H9 (cell line): ENCODE results near the gene TSPAN9. TPM values are rescaled to one million over a fixed set of nuclear protein-coding genes. Genes with fewer than 3 reads are reported as not detected.

Experiments used
- DNase-seq: peaks from one replicate; pipeline ENCODE4 v3.0.0-alpha.2; 2017
- H2AFZ ChIP-seq: one replicate; pipeline ENCODE4 v1.6.1; 2013; ENCODE audit warnings: mild to moderate bottlenecking, low read length, control low read depth, moderate library complexity
- H2AK5ac ChIP-seq: 2 replicates; pipeline ENCODE4 v1.6.1; 2013; ENCODE audit warnings: low read length, control low read depth, mixed read lengths; ENCODE audit not compliant: insufficient read length
- H2BK120ac ChIP-seq: one replicate; pipeline ENCODE4 v1.6.1; 2013; ENCODE audit warnings: low read depth, mild to moderate bottlenecking, low read length, control low read depth, inconsistent platforms; ENCODE audit not compliant: poor library complexity, severe bottlenecking
- H2BK12ac ChIP-seq: 2 replicates; pipeline ENCODE4 v1.6.1; 2013; ENCODE audit warnings: low read length, control low read depth, mixed read lengths, low read depth; ENCODE audit not compliant: insufficient read length
- H2BK15ac ChIP-seq: 2 replicates; pipeline ENCODE4 v1.6.1; 2013; ENCODE audit warnings: low read depth, low read length, control low read depth
- H2BK20ac ChIP-seq: one replicate; pipeline ENCODE4 v1.6.1; 2013; ENCODE audit warnings: low read depth, mild to moderate bottlenecking, low read length, control low read depth, inconsistent platforms; ENCODE audit not compliant: poor library complexity, severe bottlenecking
- H2BK5ac ChIP-seq: 2 replicates; pipeline ENCODE4 v1.6.1; 2013; ENCODE audit warnings: low read length, control low read depth, mixed read lengths; ENCODE audit not compliant: insufficient read length
- H3K14ac ChIP-seq: 2 replicates; pipeline ENCODE4 v1.6.1; 2013; ENCODE audit warnings: low read length, control low read depth; ENCODE audit not compliant: insufficient read depth
- H3K18ac ChIP-seq: 2 replicates; pipeline ENCODE4 v1.6.1; 2013; ENCODE audit warnings: low read depth, mild to moderate bottlenecking, mixed read lengths, low read length, control low read depth; ENCODE audit not compliant: insufficient read length
- H3K23ac ChIP-seq: 2 replicates; pipeline ENCODE4 v1.6.1; 2013; ENCODE audit warnings: low read length, control low read depth, mixed read lengths, low read depth; ENCODE audit not compliant: insufficient read length
- H3K23me2 ChIP-seq: 2 replicates; pipeline ENCODE4 v1.6.1; 2013; ENCODE audit warnings: low read depth, mild to moderate bottlenecking, mixed read lengths, low read length, control low read depth; ENCODE audit not compliant: insufficient read length, poor library complexity, severe bottlenecking
- H3K27ac ChIP-seq: 2 replicates; pipeline ENCODE4 v1.5.1; 2013; ENCODE audit warnings: low read length, control low read depth, mixed read lengths, low read depth; ENCODE audit not compliant: insufficient read length
- H3K27me3 ChIP-seq: 2 replicates; pipeline ENCODE4 v1.6.1; 2013; ENCODE audit warnings: low read length, control low read depth, inconsistent platforms; ENCODE audit not compliant: insufficient read depth
- H3K4ac ChIP-seq: 2 replicates; pipeline ENCODE4 v1.6.1; 2013; ENCODE audit warnings: low read depth, mild to moderate bottlenecking, control low read depth, inconsistent platforms, low read length, moderate library complexity
- H3K4me1 ChIP-seq: 2 replicates; pipeline ENCODE4 v1.6.1; 2013; ENCODE audit warnings: low read length, control low read depth, inconsistent platforms; ENCODE audit not compliant: insufficient read depth
- H3K4me2 ChIP-seq: 2 replicates; pipeline ENCODE4 v1.6.1; 2013; ENCODE audit warnings: low read length, control low read depth, mixed read lengths; ENCODE audit not compliant: insufficient read length, insufficient read depth
- H3K56ac ChIP-seq: 2 replicates; pipeline ENCODE4 v1.6.1; 2013; ENCODE audit warnings: low read depth, mild to moderate bottlenecking, mixed read lengths, low read length, control low read depth; ENCODE audit not compliant: insufficient read length
- H3K79me1 ChIP-seq: 2 replicates; pipeline ENCODE4 v1.6.1; 2013; ENCODE audit warnings: low read depth, mild to moderate bottlenecking, moderate library complexity, low read length, control low read depth, inconsistent platforms; ENCODE audit not compliant: insufficient read depth, poor library complexity, severe bottlenecking
- H3K79me2 ChIP-seq: 2 replicates; pipeline ENCODE4 v1.6.1; 2013; ENCODE audit warnings: low read length, control low read depth, inconsistent platforms; ENCODE audit not compliant: insufficient read depth
- H3K9ac ChIP-seq: 2 replicates; pipeline ENCODE4 v1.6.1; 2013; ENCODE audit warnings: low read length, control low read depth, mixed read lengths; ENCODE audit not compliant: insufficient read length; ENCODE audit errors: extremely low read depth
- H3K9me3 ChIP-seq: one replicate; pipeline ENCODE4 v1.6.1; 2013; ENCODE audit warnings: low read depth, low read length, inconsistent platforms; ENCODE audit not compliant: control insufficient read depth
- H3T11ph ChIP-seq: one replicate; pipeline ENCODE4 v1.6.1; 2013; ENCODE audit warnings: mild to moderate bottlenecking, low read length, control low read depth, inconsistent platforms
- H4K20me1 ChIP-seq: one replicate; pipeline ENCODE4 v1.6.1; 2013; ENCODE audit not compliant: control insufficient read depth, insufficient read length, insufficient read depth
- H4K5ac ChIP-seq: 2 replicates; pipeline ENCODE4 v1.6.1; 2013; ENCODE audit warnings: low read depth, mild to moderate bottlenecking, mixed read lengths, low read length, control low read depth; ENCODE audit not compliant: insufficient read length
- H4K8ac ChIP-seq: replicated peaks from 2 replicates; pipeline ENCODE4 v1.6.1; 2013; ENCODE audit warnings: low read length, control low read depth, mixed read lengths, low read depth; ENCODE audit not compliant: insufficient read length
- H4K91ac ChIP-seq: 2 replicates; pipeline ENCODE4 v1.6.1; 2013; ENCODE audit warnings: low read depth, mild to moderate bottlenecking, moderate library complexity, mixed read lengths, low read length, control low read depth; ENCODE audit not compliant: insufficient read length
- H3K27ac Mint-ChIP-seq, 3 experiments: 2 replicates in 2 of 3; 3 replicates in 1 of 3; pipeline ENCODE4 v1.8.0; 2020 to 2021; ENCODE audit warnings: mixed read lengths in 3 of 3, mild to moderate bottlenecking in 1 of 3, moderate library complexity in 1 of 3
- H3K27me3 Mint-ChIP-seq: 2 replicates; pipeline ENCODE4 v1.8.0; 2021; ENCODE audit warnings: low read depth, mild to moderate bottlenecking, moderate library complexity, mixed read lengths
- H3K36me3 Mint-ChIP-seq, 3 experiments: 2 replicates in 2 of 3; 3 replicates in 1 of 3; pipeline ENCODE4 v1.8.0; 2020 to 2021; ENCODE audit warnings: low read depth in 3 of 3, mixed read lengths in 3 of 3; ENCODE audit not compliant: insufficient read depth in 1 of 3
- H3K4me1 Mint-ChIP-seq, 2 experiments: 2 replicates each; pipeline ENCODE4 v1.8.0; 2020; ENCODE audit warnings: mixed read lengths in 2 of 2
- H3K4me3 Mint-ChIP-seq, 2 experiments: 2 replicates in 1 of 2; 3 replicates in 1 of 2; pipeline ENCODE4 v1.8.0; 2020 to 2021; ENCODE audit warnings: mild to moderate bottlenecking in 2 of 2, mixed read lengths in 2 of 2, moderate library complexity in 1 of 2
- H3K9me3 Mint-ChIP-seq, 2 experiments: 2 replicates in 1 of 2; 3 replicates in 1 of 2; pipeline ENCODE4 v1.8.0; 2020; ENCODE audit warnings: mild to moderate bottlenecking in 2 of 2, mixed read lengths in 2 of 2, moderate library complexity in 1 of 2
- WGBS: extraction: QIAGEN DNeasy Blood & Tissue Kit; methylation state at CpG from one replicate; pipeline ENCODE4 v1.1.7; 2013; ENCODE audit warnings: missing lambda C conversion rate, low lambda C conversion rate, mixed read lengths; ENCODE audit not compliant: insufficient read length; ENCODE audit errors: extremely low coverage; 5-methylcytosine and 5-hydroxymethylcytosine counted together
- total RNA-seq: library from RNA; stranded (reverse); gene quantifications from 2 replicates; pipeline ENCODE4 v1.2.1, GENCODE V29; 2021
- TF ChIP-seq, protein P1 (sequence below): fragments of 200-600 bp; sonication (generic); conservative IDR thresholded peaks from 3 replicates; pipeline ENCODE4 v1.8.0; 2021; ENCODE audit warnings: antibody characterized with exemption, mild to moderate bottlenecking

TSPAN9 gene
- total RNA-seq, 1 experiment from 2014 or later, result 19.0 TPM

DNA sequence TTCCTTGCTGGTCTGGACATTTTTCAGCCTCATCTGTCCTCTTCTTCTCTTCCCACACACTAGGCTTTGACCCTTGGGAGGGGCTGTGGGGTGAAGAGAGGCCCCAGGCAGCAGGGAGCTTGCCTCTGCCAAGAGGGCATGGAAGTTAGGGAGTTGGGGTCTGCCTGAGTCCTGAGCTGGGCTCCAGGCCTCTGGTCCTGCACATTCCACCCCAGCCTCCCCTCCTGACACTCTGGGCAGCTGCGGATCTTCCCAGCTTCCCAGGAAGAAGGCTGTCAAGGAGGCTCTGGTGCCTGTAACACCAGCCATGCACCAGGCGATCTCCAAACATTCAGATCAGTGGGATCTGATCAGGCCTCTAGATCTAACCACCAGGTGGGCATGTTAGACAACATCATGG is 244.7 kb downstream of the TSPAN9 start:
- TF ChIP-seq, protein P1, sequence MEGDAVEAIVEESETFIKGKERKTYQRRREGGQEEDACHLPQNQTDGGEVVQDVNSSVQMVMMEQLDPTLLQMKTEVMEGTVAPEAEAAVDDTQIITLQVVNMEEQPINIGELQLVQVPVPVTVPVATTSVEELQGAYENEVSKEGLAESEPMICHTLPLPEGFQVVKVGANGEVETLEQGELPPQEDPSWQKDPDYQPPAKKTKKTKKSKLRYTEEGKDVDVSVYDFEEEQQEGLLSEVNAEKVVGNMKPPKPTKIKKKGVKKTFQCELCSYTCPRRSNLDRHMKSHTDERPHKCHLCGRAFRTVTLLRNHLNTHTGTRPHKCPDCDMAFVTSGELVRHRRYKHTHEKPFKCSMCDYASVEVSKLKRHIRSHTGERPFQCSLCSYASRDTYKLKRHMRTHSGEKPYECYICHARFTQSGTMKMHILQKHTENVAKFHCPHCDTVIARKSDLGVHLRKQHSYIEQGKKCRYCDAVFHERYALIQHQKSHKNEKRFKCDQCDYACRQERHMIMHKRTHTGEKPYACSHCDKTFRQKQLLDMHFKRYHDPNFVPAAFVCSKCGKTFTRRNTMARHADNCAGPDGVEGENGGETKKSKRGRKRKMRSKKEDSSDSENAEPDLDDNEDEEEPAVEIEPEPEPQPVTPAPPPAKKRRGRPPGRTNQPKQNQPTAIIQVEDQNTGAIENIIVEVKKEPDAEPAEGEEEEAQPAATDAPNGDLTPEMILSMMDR, result no peak
- WGBS, result no CpG with 5 or more reads among the region's 2 CpGs
- no peaks in the 10 kb centered on the region for H3K36me3 Mint-ChIP-seq
- Histone ChIP-seq H3K9me3 (no peaks in the 10 kb centered on the region), H2BK15ac (no peak overlapping the region), H3K27me3 (no peaks in the 10 kb centered on the region), H2AK5ac (no peak overlapping the region), H3K4ac (no peak overlapping the region), H3K79me2 (no peaks in the 10 kb centered on the region), H2AFZ (no peak overlapping the region), H3K9ac (no peak overlapping the region), H3K79me1 (no peaks in the 10 kb centered on the region), H4K91ac (no peak overlapping the region), H3K4me2 (no peak overlapping the region), H3K27ac (no peak overlapping the region), H2BK5ac (no peak overlapping the region), H3K23me2 (no peaks in the 10 kb centered on the region), H3K56ac (no peak overlapping the region), H2BK20ac (no peak overlapping the region), H3K14ac (no peak overlapping the region), H3T11ph (no peak overlapping the region), H2BK12ac (no peak overlapping the region), H3K18ac (no peak overlapping the region), H4K8ac (no peak overlapping the region), H2BK120ac (no peak overlapping the region), H3K4me1 (no peaks in the 10 kb centered on the region), H3K23ac (no peak overlapping the region), H4K20me1 (no peaks in the 10 kb centered on the region), H4K5ac (no peak overlapping the region)
- H3K27ac Mint-ChIP-seq, result no peak overlapping the region; a peak in 1 of 7 replicates
- H3K27me3 Mint-ChIP-seq, result peaks cover 13% of the 10 kb centered on the region
- no peaks in the 10 kb centered on the region for H3K9me3 Mint-ChIP-seq
- no peak for DNase-seq
- peaks cover 6 to 7% of the 10 kb centered on the region in 2 experiments for H3K4me1 Mint-ChIP-seq
- no peak overlapping the region for H3K4me3 Mint-ChIP-seq
